Smooth muscle cell (in vitro differentiated cells): ENCODE data around the gene MEGF9. TPM values are rescaled to one million over a fixed set of nuclear protein-coding genes. Genes with fewer than 3 reads are reported as not detected.

ENCODE experiments used
- DNase-seq: peaks from one replicate; lab custom pipeline; 2025; ENCODE audit not compliant: unreplicated experiment; lab: John Stamatoyannopoulos, UW
- H2AFZ ChIP-seq: fragments of 200-600 bp; sonication (generic); 2 replicates; pipeline ENCODE4 v1.6.0; 2016; ENCODE audit warnings: antibody characterized with exemption, low read depth, mild to moderate bottlenecking
- H3F3A ChIP-seq: fragments of 200-600 bp; sonication (generic); 2 replicates; pipeline ENCODE4 v1.6.0; 2017; ENCODE audit warnings: antibody characterized with exemption, low read depth
- H3K27ac ChIP-seq: fragments of 200-600 bp; sonication (generic); 2 replicates; pipeline ENCODE4 v1.5.1; 2016; ENCODE audit warnings: low read depth, mild to moderate bottlenecking
- H3K27me3 ChIP-seq: fragments of 200-600 bp; sonication (generic); 2 replicates; pipeline ENCODE4 v1.6.1; 2016; ENCODE audit warnings: low read depth, mild to moderate bottlenecking
- H3K36me3 ChIP-seq: fragments of 200-600 bp; sonication (generic); 2 replicates; pipeline ENCODE4 v1.5.1; 2016; ENCODE audit warnings: low read depth
- H3K4me1 ChIP-seq: fragments of 200-600 bp; sonication (generic); 2 replicates; pipeline ENCODE4 v1.5.1; 2016; ENCODE audit warnings: low read depth
- H3K4me2 ChIP-seq: fragments of 200-600 bp; sonication (generic); 2 replicates; pipeline ENCODE4 v1.6.0; 2016; ENCODE audit warnings: mild to moderate bottlenecking
- H3K4me3 ChIP-seq: fragments of 200-600 bp; sonication (generic); 2 replicates; pipeline ENCODE4 v1.5.1; 2016; ENCODE audit warnings: mild to moderate bottlenecking
- H3K79me2 ChIP-seq: fragments of 200-600 bp; sonication (generic); 2 replicates; pipeline ENCODE4 v1.6.0; 2016; ENCODE audit warnings: low read depth, mild to moderate bottlenecking
- H3K9ac ChIP-seq: fragments of 200-600 bp; sonication (generic); 2 replicates; pipeline ENCODE4 v1.6.0; 2016; ENCODE audit warnings: low read depth
- H3K9me3 ChIP-seq: fragments of 200-600 bp; sonication (generic); replicated peaks from 2 replicates; pipeline ENCODE4 v1.5.1; 2016; ENCODE audit warnings: low read depth
- H4K20me1 ChIP-seq: fragments of 200-600 bp; sonication (generic); 2 replicates; pipeline ENCODE4 v1.6.0; 2016; ENCODE audit warnings: low read depth
- WGBS: methylation state at CpG from one replicate; pipeline ENCODE4 v1.1.7; 2016; ENCODE audit warnings: low lambda C conversion rate; 5-methylcytosine and 5-hydroxymethylcytosine counted together
- polyA plus RNA-seq: library from polyadenylated mRNA; unstranded; fragments of >200 nt; fragmentation: Nextera tagmentation; extraction: Ambion mirVana; gene quantifications from 2 replicates; pipeline ENCODE4 v1.2.1, GENCODE V29; 2016
- total RNA-seq: library from RNA; depleted of rRNA; stranded (reverse); fragments of >200 nt; gene quantifications from 2 replicates; pipeline ENCODE4 v1.2.3, GENCODE V29; 2014
- TF ChIP-seq, protein P1 (sequence below): fragments of 200-600 bp; sonication (generic); IDR thresholded peaks from 2 replicates; pipeline ENCODE4 v1.5.1; 2017; ENCODE audit warnings: borderline replicate concordance, mild to moderate bottlenecking, antibody characterized with exemption; ENCODE audit not compliant: insufficient read depth, poor library complexity, severe bottlenecking

Gene MEGF9
- total and polyA plus RNA-seq, 2 experiments from 2014 or later: 1.8 to 6.0 TPM

DNA sequence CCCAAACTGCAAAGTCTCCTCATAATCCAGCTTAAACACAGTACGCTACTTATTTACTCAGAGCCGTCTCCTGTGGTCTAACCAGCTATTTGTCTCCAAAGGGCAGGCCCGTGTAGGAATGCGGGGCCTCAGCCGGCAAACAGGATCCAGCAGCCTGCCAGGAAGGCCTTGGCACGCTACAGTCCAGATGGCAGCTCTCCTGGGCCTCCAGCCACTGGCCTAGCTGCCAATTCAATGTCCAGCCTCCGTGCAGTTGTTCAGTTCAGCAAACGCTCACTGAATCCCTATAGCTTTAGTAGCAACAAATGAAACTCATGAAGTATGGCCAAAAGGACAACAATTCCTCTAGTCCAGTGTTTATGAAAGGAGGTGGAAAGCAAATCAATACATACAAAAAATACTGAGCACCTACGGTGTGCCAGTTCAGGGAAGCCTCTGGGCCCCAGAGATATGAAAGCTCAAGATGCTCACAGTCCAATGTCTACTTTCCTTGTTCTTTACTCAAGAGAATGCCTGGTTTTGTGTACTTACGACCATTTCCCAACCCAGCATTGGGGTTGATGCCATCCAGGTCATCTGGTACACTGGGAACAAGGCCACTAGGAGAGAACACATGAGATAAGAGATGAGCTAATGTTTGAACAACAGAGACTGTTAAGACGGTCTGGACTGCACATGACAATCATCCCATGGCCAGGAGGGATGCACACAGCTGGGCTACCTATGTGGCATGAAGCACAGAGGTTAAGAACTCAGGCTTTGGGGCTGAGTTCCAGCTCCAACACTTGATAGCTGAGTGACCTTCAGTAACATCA, 142.6 kb downstream of the MEGF9 start:
- Histone ChIP-seq H3K79me2 (peaks cover 20% of the 10 kb centered on the region), H3K36me3 (peaks cover 4% of the 10 kb centered on the region), H3K4me3 (no peak overlapping the region), H3K4me2 (no peak overlapping the region), H3K4me1 (no peaks in the 10 kb centered on the region), H2AFZ (no peak overlapping the region), H3K27me3 (no peaks in the 10 kb centered on the region), H4K20me1 (peaks cover 18% of the 10 kb centered on the region), H3F3A (no peaks in the 10 kb centered on the region), H3K9ac (no peak overlapping the region), H3K9me3 (no peaks in the 10 kb centered on the region), H3K27ac (no peak overlapping the region)
- no peak for DNase-seq
- TF ChIP-seq, protein P1, sequence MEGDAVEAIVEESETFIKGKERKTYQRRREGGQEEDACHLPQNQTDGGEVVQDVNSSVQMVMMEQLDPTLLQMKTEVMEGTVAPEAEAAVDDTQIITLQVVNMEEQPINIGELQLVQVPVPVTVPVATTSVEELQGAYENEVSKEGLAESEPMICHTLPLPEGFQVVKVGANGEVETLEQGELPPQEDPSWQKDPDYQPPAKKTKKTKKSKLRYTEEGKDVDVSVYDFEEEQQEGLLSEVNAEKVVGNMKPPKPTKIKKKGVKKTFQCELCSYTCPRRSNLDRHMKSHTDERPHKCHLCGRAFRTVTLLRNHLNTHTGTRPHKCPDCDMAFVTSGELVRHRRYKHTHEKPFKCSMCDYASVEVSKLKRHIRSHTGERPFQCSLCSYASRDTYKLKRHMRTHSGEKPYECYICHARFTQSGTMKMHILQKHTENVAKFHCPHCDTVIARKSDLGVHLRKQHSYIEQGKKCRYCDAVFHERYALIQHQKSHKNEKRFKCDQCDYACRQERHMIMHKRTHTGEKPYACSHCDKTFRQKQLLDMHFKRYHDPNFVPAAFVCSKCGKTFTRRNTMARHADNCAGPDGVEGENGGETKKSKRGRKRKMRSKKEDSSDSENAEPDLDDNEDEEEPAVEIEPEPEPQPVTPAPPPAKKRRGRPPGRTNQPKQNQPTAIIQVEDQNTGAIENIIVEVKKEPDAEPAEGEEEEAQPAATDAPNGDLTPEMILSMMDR: no peak
- WGBS: 87% methylated on average over 11 of the region's 11 CpGs

- WGBS: 98% methylated on average over 5 of the region's 5 CpGs
- H3K9ac ChIP-seq: no peak overlapping the region
Measured at GRCh38 chr9:120570296-120570695, 144.0 kb downstream of the MEGF9 start.

GRCh38 chr9:120569556-120569955, 144.7 kb downstream of the MEGF9 start:
- 95% methylated on average over 5 of the region's 5 CpGs for WGBS
- TF ChIP-seq, protein P1: no peak
- Histone ChIP-seq H3F3A (no peaks in the 10 kb centered on the region), H3K4me3 (no peak overlapping the region), H3K27ac (no peak overlapping the region), H3K27me3 (no peaks in the 10 kb centered on the region), H3K36me3 (peaks cover 4% of the 10 kb centered on the region), H3K9ac (no peak overlapping the region), H3K4me1 (no peaks in the 10 kb centered on the region), H3K79me2 (peaks cover 13% of the 10 kb centered on the region), H3K9me3 (no peaks in the 10 kb centered on the region), H3K4me2 (no peak overlapping the region), H2AFZ (no peak overlapping the region), H4K20me1 (peaks cover 22% of the 10 kb centered on the region)
- DNase-seq: no peak

More at GRCh38 chr9:120570296-120570695, 144.0 kb downstream of the MEGF9 start:
- H3K27ac ChIP-seq: no peak overlapping the region
- H3K27me3 ChIP-seq: no peaks in the 10 kb centered on the region
- DNase-seq: no peak
- H3K9me3 ChIP-seq: no peaks in the 10 kb centered on the region
- TF ChIP-seq, protein P1: no peak
- peaks cover 4% of the 10 kb centered on the region for H3K36me3 ChIP-seq
- peaks cover 13% of the 10 kb centered on the region for H3K79me2 ChIP-seq
- no peak overlapping the region for H3K4me3 ChIP-seq
- no peak overlapping the region for H2AFZ ChIP-seq
- H3F3A ChIP-seq: no peaks in the 10 kb centered on the region
- H4K20me1 ChIP-seq: peaks cover 18% of the 10 kb centered on the region
- H3K4me2 ChIP-seq: no peak overlapping the region
- no peaks in the 10 kb centered on the region for H3K4me1 ChIP-seq

GRCh38 chr9:120568816-120569215, 145.5 kb downstream of the MEGF9 start:
- Histone ChIP-seq H3K27ac (no peak overlapping the region), H2AFZ (no peak overlapping the region), H4K20me1 (peaks cover 16% of the 10 kb centered on the region), H3K27me3 (no peaks in the 10 kb centered on the region), H3K36me3 (peaks cover 4% of the 10 kb centered on the region), H3K79me2 (peaks cover 9% of the 10 kb centered on the region), H3F3A (no peaks in the 10 kb centered on the region), H3K4me3 (no peak overlapping the region), H3K4me2 (no peak overlapping the region), H3K9me3 (no peaks in the 10 kb centered on the region), H3K4me1 (no peaks in the 10 kb centered on the region), H3K9ac (no peak overlapping the region)
- WGBS: 97% methylated on average over 5 of the region's 5 CpGs
- no peak for DNase-seq
- TF ChIP-seq, protein P1: no peak
